Sigmoid colon (tissue), 7 donors: ENCODE measurements around the gene RASA4. TPM values are rescaled to one million over a fixed set of nuclear protein-coding genes. Genes with fewer than 3 reads are reported as not detected.
"Not testable (repeated sequence)": the region's sequence is repeated elsewhere in the genome, so short reads cannot be mapped to it uniquely, and the experiment has no call there.

Experiments
- DNase-seq: peaks from one replicate; pipeline ENCODE4 v3.0.0-alpha.2; 2019
- H3K27ac ChIP-seq, 4 donors: fragments of 200-600 bp; sonication (generic); one replicate each; pipeline ENCODE4 v1.5.1; 2016 to 2019; ENCODE audit warnings: mild to moderate bottlenecking in 1 of 4
- H3K27me3 ChIP-seq, 3 donors: fragments of 200-600 bp; sonication (generic); one replicate each; pipeline ENCODE4 v1.5.1; 2019; ENCODE audit warnings: mild to moderate bottlenecking in 1 of 3
- H3K36me3 ChIP-seq, 4 donors: fragments of 200-600 bp; sonication (generic); one replicate each; pipeline ENCODE4 v1.5.1; 2016 to 2019
- H3K4me1 ChIP-seq, 4 donors: fragments of 200-600 bp; sonication (generic); one replicate each; pipeline ENCODE4 v1.5.1; 2017 to 2019
- H3K4me3 ChIP-seq, 4 donors: fragments of 200-600 bp; sonication (generic); one replicate each; pipeline ENCODE4 v1.5.1; 2017 to 2019; ENCODE audit warnings: mild to moderate bottlenecking in 2 of 4, moderate library complexity in 1 of 4
- H3K9me3 ChIP-seq, 4 donors: fragments of 200-600 bp in 3 of 4; sonication (generic) in 3 of 4; one replicate each; pipeline versions ENCODE4 v1.5.1 to v1.6.1; 2013 to 2019
- WGBS, 2 donors: extraction: QIAGEN DNeasy Blood & Tissue Kit; methylation state at CpG; one replicate each; pipeline ENCODE4 v1.1.7; 2013; 5-methylcytosine and 5-hydroxymethylcytosine counted together
- intact Hi-C: fragments of 100-400 bp; cut with DNase I; formaldehyde crosslinking; loops from one replicate; pipeline ENCODE4 v1.15.1; 2023
- polyA plus RNA-seq, 3 donors: library from polyadenylated mRNA; stranded (reverse); fragments of 200-250 nt; gene quantifications; one replicate each; pipeline ENCODE4 v1.2.3, GENCODE V29; 2013
- total RNA-seq, 4 donors: library from RNA; depleted of rRNA; stranded (reverse); fragments of >200 nt; gene quantifications; one replicate each; pipeline ENCODE4 v1.1.0, GENCODE V29; 2016
- donor health status: healthy with polysubstance abuse.
- donor health status: Bipolar disorder and iron deficiency.
- donor health status: healthy.

The RASA4 gene
- total and polyA plus RNA-seq, 7 donors: 5.4 to 113 (median 12.8) TPM

DNA sequence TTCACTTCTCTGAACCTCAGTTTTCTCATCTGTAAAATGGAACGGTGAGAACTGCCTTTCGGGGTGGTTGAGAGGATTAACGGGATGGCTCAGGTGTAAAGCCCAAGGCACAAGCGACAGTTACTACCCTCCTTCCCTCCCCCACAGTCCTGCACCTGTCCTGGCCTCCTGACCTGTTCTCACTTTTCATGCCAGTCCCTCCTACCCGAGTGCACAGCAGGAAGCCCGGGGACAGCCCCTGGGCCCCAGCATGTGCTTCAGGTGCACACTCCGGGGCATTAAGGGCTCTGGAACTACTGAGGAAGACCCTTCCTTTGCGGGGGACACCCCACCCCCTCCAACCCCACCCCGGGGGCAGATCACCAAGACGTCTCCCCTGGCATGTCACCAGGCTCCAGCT lies 626 bp downstream of the RASA4 start:
- H3K4me3 ChIP-seq, H3K4me1 ChIP-seq, H3K36me3 ChIP-seq, DNase-seq, H3K27ac ChIP-seq, H3K9me3 ChIP-seq, intact Hi-C loops, H3K27me3 ChIP-seq: not testable (repeated sequence)
- WGBS, 2 donors: no CpG with 5 or more reads among the region's 10 CpGs

DNA sequence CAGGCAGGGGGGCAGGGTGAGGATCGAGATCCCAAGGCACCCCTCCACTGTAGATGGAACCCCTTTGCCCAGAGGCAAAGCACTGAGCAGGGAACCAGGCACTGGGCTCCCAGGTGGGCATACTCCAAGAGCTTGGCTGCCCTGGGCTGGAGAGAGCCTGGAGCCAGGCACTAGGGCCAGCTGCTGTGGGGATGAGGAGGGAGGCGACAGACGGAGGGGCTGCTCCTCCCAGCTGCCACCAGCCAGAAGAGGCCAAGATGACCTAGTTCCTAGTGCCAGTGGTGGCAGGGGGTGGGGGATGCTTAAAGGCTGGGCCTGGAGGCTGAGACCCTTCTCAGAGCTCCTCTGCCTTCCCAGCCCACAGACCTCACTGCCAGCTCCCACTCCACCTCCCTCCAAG lies 1.7 kb downstream of the RASA4 start:
- DNase-seq, H3K9me3 ChIP-seq, H3K4me1 ChIP-seq, H3K4me3 ChIP-seq, H3K36me3 ChIP-seq, H3K27me3 ChIP-seq, H3K27ac ChIP-seq, intact Hi-C loops: not testable (repeated sequence)
- WGBS, 2 donors: no CpG with 5 or more reads among the region's 3 CpGs

DNA sequence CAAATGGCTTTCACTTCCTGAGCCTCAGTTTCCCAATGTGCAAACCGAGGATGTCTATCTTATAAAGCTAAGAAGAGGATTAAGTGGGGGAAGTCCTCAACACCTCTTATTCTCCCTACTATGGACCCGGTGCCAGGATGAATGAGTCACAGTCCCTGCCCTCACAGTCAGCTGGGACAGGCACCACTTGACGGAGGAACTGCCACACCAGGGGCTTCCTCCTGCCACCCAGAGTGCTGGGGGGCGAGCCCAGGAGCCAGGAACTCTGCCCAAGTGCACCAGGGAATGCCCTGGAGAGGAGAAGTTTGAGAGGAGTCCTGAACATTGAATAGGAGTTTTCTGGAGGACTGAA lies 2.2 kb downstream of the RASA4 start:
- H3K4me1 ChIP-seq, H3K36me3 ChIP-seq, H3K27ac ChIP-seq, H3K4me3 ChIP-seq, H3K9me3 ChIP-seq, intact Hi-C loops, DNase-seq, H3K27me3 ChIP-seq: not testable (repeated sequence)
- no CpG with 5 or more reads among the region's 4 CpGs for WGBS, 2 donors

DNA sequence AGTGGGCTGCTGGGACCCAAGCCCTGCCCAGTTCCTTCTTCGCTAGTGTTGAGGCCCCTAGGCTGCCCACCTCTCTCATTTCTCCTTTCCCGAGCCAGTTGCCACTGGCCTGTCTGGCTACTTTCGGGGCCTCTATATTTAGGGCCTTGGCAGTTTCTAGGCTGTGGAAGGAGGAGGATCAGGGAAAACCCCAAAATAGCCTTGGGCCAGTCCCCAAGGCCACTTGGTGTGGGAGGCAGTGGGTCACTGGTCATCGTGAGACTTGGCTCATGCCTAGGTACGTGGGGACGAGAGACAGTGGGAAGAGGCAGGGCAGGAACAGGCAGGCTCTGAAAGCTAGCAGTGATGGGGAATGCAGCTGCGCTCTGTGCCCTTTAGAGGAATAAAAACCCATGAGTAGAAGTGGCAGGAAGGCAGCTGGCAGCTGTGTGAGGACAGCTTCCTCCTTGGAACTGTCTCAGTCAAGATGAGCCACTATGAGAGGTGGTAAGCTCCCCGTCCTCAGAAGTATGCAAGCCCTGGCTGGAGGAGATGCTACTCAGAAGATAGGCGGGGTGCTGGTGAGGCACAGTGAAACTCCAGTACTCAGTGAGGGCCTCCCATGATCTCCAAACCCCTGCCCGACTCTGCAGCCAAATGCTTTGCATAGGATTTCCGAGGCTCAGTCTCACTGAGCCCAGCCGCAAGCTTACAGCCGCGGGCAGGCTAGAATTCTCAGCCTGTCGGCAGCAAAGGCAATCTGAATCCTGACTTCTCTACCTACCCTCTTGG lies 2.8 kb downstream of the RASA4 start:
- H3K36me3 ChIP-seq, H3K4me1 ChIP-seq, H3K9me3 ChIP-seq, H3K4me3 ChIP-seq, intact Hi-C loops, H3K27me3 ChIP-seq: not testable (repeated sequence)
- 74 to 78% methylated on average over 4 of the region's 15 CpGs for WGBS, 2 donors
- peak; percentile 27 for DNase-seq
- H3K27ac ChIP-seq: peak overlapping the region in 2 of 4 donors; percentile 69 to 73

DNA sequence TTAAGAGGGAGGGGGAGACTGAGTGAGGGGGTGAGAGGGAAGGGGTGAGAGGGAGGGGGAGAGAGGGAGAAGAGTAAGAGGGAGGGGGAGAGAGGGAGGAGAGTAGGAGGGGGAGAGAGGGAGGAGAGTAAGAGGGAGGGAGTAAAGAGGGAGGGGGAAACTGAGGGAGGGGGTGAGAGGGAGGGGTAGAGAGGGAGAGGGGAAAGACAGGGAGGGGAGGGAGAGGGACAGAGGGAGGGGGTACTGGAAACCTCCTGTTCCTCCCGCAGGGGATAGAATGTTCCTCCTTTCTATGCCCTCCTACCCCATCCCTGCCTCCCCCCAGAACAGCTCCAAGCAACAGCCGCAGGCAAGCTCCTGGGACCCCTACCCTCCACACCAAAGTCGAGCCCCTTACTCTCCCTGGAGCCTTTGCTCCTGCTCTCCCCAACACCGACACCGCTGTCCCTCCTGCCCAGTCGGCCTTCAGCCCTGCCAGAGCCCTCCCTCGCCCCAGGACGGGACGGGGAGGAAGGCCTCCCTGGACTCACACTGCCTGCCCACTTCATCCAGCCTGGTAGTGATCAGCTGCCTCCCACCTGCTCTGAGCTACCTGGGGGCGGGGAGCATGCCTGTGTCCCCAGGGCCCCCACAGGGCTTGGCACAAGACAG lies 4.8 kb downstream of the RASA4 start:
- H3K4me1 ChIP-seq, intact Hi-C loops, H3K27me3 ChIP-seq, H3K9me3 ChIP-seq, H3K36me3 ChIP-seq: not testable (repeated sequence)
- Histone ChIP-seq H3K27ac (peak overlapping the region in 3 of 4 donors; percentile 48 to 71 (median 69)), H3K4me3 (peak overlapping the region in 1 of 4 donors; percentile 15)
- 50% methylated on average over 7 to 8 of the region's 10 CpGs for WGBS, 2 donors
- DNase-seq: peak; percentile 64

DNA sequence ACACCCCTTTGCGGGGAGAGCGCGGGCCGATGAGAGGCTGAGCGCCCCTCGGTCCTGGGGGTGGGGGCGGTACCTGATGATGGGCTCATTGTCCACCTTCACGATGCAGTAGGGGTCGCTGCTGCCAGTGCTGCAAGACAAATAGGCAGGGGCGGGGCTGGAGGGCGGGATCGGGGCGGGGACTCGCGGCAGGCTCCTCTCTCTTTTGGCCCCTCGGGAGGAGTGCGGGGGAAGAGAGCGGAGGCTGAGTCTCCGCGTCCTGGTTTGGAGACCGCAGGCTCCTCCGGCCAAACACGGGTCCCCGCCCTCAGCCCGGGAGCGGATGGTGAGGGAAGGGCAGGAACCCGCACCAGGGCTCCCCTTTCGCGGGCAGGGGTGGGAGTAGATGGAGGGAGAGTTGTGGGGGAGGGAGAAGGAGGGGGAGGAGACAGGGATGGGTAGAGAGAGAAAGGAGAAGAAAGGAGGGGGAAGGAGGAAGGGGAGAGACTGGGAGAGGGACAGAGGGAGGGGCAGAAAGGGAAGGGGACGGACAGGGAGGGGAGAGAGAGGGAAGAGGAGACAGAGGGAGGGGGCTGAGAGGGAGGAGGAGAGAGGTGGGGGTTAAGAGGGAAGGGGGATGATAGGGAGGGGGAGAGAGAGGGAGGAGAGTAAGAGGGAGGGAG lies 5.4 kb downstream of the RASA4 start:
- H3K4me3 ChIP-seq, H3K9me3 ChIP-seq, H3K27me3 ChIP-seq, intact Hi-C loops, H3K27ac ChIP-seq, H3K4me1 ChIP-seq, DNase-seq, H3K36me3 ChIP-seq: not testable (repeated sequence)
- WGBS, 2 donors: no CpG with 5 or more reads among the region's 30 CpGs

DNA sequence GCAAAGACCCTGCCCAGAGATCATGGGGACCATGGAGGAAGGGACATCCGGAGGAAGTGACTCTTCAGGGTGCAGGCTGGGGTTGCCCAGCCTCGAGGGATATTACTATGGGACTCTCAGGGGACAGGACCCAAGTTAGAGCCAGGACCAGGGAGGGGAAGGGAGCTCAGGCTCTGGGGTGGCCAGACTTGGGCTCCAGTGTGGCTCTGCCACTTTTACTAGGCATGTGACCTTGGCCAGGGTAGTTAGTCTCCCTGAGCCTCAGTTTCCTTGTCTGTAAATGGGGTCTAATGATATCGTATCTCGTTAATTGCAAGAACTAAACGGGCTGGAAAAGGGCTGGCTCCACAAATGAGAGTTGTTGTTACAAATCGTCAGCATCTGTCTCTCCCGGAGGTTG lies 6.1 kb downstream of the RASA4 start:
- H3K36me3 ChIP-seq, intact Hi-C loops, H3K9me3 ChIP-seq, H3K27me3 ChIP-seq, H3K4me3 ChIP-seq, H3K4me1 ChIP-seq: not testable (repeated sequence)
- no CpG with 5 or more reads among the region's 7 CpGs for whole genome bisulfite sequencing, 2 donors
- peak overlapping the region in 1 of 4 donors; percentile 45 for H3K27ac ChIP-seq
- DNase-seq: peak; percentile 14

DNA sequence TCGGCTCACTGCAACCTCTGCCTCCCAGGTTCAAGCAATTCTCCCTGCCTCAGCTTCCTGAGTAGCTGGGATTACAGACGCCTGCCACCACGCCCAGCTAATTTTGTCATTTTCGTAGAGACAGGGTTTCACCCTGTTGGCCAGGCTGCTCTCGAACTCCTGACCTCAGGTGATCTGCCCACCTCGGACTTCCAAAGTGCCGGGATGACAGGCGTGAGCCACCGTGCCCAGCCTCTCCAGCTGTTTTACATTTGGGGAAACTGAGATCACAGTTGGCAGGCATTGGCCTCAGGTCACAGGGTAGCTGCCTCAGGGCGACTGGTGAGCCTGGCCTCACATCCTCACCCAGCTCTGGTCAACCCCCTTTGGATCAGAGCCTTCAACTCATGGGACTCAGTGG lies 6.8 kb downstream of the RASA4 start:
- H3K4me1 ChIP-seq, H3K36me3 ChIP-seq, H3K27ac ChIP-seq, intact Hi-C loops, H3K27me3 ChIP-seq, H3K4me3 ChIP-seq, H3K9me3 ChIP-seq: not testable (repeated sequence)
- peak; percentile 22 for DNase-seq
- 62 to 88% methylated on average over 5 of the region's 10 CpGs for WGBS, 2 donors

DNA sequence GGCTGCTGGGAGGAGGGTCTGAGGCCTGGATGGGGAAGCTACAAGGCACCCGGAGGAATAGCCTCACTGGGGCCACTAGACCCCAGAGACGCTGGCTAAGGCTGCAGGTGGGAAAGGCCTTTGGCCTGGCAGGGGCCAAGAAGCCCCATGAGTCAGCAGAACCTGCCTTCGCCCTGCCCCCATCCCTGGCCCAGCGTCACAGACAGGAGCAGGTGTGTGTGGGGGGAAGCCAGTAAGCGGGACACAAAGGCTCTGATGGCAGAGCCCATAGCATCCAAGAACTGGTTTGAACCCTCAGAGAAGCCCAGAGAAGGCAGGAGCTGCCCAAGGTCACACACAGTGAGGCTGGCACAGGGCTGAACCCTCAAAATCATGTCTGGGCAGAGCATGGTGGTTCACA lies 9.7 kb downstream of the RASA4 start:
- no CpG with 5 or more reads among the region's 5 CpGs for WGBS, 2 donors
- intact Hi-C loops, H3K9me3 ChIP-seq, DNase-seq, H3K4me3 ChIP-seq, H3K36me3 ChIP-seq, H3K27me3 ChIP-seq, H3K27ac ChIP-seq, H3K4me1 ChIP-seq: not testable (repeated sequence)

DNA sequence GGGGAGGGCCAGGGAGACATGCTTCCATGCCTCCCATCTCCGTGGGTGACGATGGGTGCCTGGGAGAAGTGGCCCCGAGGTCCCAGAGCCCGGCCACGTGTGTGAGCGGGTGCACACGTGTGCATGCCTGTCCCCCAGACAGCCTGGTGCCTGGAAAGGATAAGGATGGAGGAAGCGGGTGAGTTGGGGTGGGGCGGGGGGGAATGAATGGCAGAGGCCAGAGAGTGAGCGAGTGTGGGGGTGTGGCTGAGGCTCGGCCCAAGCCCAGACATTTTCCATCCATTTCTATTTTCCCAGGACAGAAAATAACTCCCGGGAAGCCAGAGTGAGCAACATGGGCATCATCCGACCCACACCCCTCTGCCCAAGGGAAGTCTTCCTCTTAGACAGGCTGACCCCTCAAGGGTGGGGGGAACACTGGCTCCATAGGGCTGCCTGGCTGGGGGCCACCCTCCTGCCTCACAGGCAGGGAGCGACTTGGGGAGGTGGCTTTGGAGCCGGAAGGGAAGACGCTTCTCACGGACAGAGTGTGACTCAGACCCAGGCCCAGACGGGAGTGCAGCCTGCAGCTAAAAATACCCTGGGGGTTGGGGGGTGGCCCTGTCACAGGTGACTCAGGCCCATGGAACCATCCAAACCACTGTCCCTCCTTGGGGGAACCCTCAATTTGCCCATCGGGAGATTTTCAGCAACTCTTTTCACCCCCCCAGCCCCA lies 12.0 kb downstream of the RASA4 start:
- WGBS, 2 donors: 55 to 80% methylated on average over 5 of the region's 19 CpGs
- H3K27ac ChIP-seq, DNase-seq, H3K27me3 ChIP-seq, H3K36me3 ChIP-seq, H3K9me3 ChIP-seq, H3K4me1 ChIP-seq, intact Hi-C loops, H3K4me3 ChIP-seq: not testable (repeated sequence)

DNA sequence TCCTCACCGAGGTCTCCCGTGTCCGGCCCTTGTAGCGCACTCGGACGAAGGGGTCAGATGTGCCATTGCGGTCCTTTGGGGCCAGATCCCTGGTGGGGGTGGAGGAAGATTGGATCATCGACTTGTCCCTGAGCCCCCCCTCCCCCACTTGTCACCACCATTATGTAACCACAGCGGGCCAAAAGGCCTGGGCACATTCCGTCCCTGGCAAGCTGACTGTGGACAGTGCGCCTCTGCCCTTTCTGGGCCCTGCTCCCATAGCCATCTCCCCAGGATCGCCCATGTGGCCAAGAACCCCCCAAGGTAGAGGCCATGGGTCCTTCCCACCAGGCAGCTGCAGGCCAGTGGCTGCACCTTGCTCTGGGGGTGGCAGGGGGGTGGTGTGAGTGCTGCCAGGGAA lies 14.2 kb downstream of the RASA4 start:
- H3K27me3 ChIP-seq, H3K27ac ChIP-seq, H3K36me3 ChIP-seq, intact Hi-C loops, DNase-seq, H3K9me3 ChIP-seq, H3K4me3 ChIP-seq, H3K4me1 ChIP-seq: not testable (repeated sequence)
- WGBS, 2 donors: no CpG with 5 or more reads among the region's 12 CpGs

DNA sequence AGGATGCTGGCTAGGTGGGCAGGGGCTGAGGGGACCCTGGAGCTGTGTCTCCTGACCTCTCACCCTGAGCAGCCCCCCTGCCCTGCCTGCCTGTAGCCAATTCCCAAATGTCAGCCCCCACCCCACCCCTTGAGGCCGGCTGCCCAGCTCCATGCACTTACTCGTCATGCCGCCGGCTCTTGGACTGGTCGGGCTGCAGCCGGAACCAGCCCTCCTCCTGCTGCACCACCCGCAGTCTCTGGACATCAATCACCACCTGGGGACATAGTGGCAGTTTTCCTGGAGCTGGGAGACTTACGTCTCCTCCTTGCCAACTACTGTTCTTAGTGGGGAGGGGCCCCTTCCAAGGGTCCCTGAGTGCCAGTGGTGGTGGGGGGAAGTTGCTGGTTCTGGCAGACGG lies 16.9 kb downstream of the RASA4 start:
- H3K27ac ChIP-seq, H3K4me3 ChIP-seq, H3K36me3 ChIP-seq, H3K9me3 ChIP-seq, DNase-seq, H3K4me1 ChIP-seq, intact Hi-C loops, H3K27me3 ChIP-seq: not testable (repeated sequence)
- WGBS, 2 donors: no CpG with 5 or more reads among the region's 9 CpGs

DNA sequence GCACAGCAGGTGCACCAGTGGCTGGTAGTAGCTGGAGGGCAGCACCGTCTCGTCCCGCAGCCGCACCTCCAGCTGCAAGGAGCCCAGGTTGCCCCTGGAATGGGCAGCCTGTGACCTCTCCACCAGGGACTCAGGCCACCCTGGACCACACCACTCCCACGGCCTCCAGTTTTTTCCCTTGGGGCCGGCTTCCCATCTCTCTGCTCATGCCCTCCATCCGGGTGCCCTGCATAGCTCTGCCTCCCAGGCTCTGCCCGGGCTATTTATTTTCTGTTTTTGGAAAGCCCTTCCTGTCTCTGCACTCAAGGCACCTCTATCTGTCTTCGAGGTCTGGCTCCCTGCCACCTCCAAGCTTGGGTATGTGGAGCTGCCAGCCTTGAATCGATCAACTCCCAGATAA lies 20.5 kb downstream of the RASA4 start:
- H3K27ac ChIP-seq, H3K4me1 ChIP-seq, intact Hi-C loops, H3K36me3 ChIP-seq, H3K4me3 ChIP-seq, H3K27me3 ChIP-seq, H3K9me3 ChIP-seq: not testable (repeated sequence)
- 85 to 87% methylated on average over 4 of the region's 10 CpGs for WGBS, 2 donors
- DNase-seq: peak; percentile 5
